G401.6 (cell line): ENCODE measurements around the gene FANCD2OS.
"Not testable (repeated sequence)": the region's sequence is repeated elsewhere in the genome, so short reads cannot be mapped to it uniquely, and the experiment has no call there.

ENCODE experiments used
- FAIRE-seq: peaks from 2 replicates; lab custom pipeline; 2012; peaks lifted over from hg19 to GRCh38; lab: Jason Lieb, UNC

The FANCD2OS gene

GRCh38 chr3:10108091-10108490, at the start of gene FANCD2OS:
Gene FANCD2OS (minus strand): TSS chr3:10108255. CDS start chr3:10104774, 3,481 bp downstream.
- no peak for FAIRE-seq

- no peak for FAIRE-seq
Measured at GRCh38 chr3:10157031-10157430, 49.0 kb upstream of the FANCD2OS start.

GRCh38 chr3:10155658-10156057, 47.6 kb upstream of the FANCD2OS start:
- FAIRE-seq, result no peak

GRCh38 chr3:10155123-10155472, 47.0 kb upstream of the FANCD2OS start:
- no peak for FAIRE-seq

DNA sequence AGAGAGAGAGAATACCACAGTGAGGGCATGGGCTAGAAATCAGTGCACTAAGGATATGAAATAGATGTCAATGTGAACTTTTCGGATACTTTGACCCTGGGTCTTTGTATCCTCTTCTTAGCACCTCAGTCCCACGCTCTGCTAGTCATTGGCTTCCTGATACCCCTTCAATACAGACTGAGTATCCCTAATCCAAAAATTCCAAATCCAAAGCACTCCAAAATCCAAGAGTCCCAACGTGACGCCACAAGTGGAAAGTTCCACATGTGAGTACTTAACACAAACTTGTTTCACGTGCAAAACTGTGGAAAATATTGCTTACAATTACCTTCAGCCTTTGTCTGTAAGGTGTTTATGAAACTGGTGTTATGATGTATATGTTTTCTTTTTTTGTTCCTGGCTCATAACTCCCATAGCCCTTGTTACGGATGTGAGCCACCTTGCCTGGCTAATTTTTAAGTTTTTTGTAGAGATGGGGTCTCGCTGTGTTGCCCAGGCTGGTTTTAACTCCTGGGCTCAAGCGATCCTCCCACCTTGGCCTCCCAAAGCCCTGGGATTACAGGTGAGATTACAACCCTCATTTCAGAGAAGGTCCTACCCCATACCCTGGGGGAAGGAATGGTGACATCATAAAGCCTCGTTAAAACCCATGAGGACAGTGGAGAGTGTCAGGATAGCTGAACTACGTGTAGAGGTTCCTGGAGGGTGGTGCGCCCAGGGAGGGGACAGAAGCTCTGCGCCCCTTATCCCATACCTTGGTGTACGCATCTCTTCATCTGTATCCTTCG, 46.5 kb upstream of the FANCD2OS start:
- FAIRE-seq, result no peak

GRCh38 chr3:10150987-10151386, 42.9 kb upstream of the FANCD2OS start:
- no peak for FAIRE-seq

DNA sequence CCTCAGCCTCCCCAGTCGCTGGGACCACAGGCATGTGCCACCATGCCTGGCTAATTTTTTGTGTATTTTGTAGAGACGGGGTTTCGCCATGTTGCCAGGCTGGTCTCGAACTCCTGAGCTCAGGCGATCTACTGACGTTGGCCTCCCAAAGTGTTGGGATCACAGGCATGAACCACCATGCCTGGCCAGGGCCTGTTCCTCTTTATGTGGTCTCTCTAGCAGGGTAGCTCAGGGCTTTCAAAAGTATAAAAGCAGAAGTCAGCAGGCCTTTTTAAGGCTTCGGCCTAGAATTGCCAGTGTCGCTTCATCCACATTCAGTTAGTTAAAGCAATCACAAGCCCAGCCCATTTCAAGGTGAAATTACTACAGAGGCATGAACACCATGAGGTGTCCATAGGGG, 41.2 kb upstream of the FANCD2OS start:
- FAIRE-seq, result no peak

GRCh38 chr3:10145685-10146084, 37.6 kb upstream of the FANCD2OS start:
- FAIRE-seq, result no peak

DNA sequence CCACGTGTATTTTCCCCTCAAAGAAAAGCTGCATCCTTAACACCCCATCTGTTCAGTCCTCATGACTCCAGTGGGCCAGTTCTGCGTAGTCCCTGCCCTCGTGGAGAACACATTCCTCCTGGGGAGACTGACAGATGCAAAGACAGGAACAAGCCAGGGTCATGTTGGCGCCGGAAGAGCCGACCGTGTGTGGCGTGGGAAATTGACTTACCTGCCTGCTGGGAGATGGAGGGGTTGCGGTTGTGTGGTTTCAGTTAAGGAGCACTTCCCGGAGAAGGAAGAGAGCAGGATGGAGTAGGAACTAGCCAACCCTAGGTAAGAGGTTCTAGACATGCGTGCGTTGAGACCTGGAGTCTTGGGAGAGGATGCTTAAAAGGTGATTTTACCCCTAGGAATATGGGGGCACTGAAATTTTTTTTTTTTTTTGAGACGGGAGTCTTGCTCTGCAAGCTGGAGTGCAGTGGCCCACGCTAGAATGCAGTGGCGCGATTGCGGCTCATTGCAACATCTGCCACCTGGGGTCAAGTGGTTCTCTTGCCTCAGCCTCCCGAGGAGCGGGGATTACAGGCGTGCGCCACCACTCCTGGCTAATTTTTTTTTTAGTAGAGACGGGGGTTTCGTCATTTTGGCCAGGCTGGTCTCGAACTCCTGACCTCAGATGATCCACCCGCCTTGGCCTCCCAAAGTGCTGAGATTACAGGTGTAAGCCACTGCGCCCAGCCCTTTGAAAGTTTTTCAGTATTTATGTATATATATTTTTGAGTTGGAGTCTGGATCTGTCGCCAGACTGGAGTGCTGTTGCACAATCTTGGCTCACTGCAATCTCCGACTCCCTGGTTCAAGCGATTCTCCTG, 34.9 kb upstream of the FANCD2OS start:
- FAIRE-seq, result no peak

- FAIRE-seq, result no peak
Measured at GRCh38 chr3:10140996-10141546, 33.0 kb upstream of the FANCD2OS start.

- FAIRE-seq, result no peak
Measured at GRCh38 chr3:10137178-10137577, 29.1 kb upstream of the FANCD2OS start.

- no peak for FAIRE-seq
Measured at GRCh38 chr3:10136426-10137005, 28.5 kb upstream of the FANCD2OS start.

DNA sequence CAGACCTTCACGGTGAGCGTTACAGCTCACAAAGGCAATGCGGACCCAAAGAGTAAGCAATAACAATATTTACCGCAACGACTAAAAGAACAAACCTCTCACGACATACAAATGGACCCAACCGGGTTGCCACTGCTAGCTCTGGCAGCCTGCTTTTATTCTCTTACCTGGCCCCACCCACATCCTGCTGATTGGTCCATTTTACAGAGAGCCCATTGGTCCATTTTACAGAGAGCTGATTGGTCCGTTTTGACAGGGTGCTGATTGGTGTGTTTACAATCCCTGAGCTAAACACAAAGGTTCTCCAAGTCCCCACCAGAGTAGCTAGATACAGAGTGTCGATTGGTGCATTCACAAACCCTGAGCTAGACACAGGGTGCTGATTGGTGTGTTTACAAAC, 27.8 kb upstream of the FANCD2OS start:
- not testable (repeated sequence) for FAIRE-seq

GRCh38 chr3:10122724-10123123, 14.7 kb upstream of the FANCD2OS start:
- no peak for FAIRE-seq

DNA sequence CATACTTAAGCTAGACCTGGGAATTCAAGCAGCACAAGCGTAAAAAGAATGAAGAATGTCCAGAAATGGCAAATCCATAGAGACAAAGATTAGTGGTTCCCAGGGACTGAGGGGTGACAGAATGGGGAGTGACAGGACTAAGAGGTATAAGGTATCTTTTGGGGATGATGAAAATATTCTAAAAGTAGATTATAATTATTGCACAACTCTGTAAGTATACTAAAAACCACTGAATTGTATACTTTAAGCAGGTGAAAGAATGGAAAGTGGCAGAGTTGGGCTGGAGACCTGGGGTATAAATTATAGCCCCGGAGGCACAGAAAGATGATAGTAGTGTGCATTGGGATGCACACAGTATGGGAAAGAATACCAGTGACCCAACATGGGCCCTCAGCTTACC, 13.0 kb upstream of the FANCD2OS start:
- FAIRE-seq, result no peak

DNA sequence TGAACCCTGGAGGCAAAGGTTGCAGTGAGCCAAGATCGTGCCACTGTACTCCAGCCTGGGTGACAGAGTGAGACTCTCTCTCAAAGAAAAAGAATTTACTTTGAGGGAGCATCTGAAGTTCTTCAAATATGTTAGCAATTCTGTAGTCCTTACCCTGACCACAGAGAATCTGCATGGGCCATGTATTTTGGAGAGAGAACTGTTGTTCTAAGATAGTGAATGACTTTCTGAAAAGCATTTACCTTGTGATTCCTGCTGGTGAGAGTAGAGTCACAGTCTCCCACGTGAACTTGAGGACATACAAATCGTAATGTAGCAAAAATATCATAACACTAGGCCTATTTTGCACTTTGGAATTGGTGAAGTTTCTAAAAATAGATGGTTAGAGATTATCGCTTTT, 11.3 kb upstream of the FANCD2OS start:
- FAIRE-seq, result no peak

DNA sequence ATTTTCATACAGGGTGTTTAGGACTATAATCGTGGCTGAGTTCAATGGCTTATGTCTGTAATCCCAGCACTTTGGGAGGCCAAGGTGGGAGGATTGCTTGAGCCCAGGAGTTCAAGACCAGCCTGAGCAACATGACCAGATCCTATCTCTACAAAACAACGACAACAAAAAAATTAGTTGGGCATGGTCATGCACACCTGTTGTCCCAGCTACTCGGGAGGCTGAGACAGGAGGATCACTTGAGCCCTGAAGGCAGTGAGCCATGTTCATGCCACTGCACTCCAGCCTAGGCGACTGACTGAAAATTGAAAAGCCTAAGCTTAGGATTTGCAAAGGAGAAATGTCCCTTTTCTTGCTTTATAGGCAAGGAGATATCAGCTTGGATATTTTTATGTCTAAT, 8.9 kb upstream of the FANCD2OS start:
- no peak for FAIRE-seq

GRCh38 chr3:10116138-10116460, 8.0 kb upstream of the FANCD2OS start:
- FAIRE-seq, result no peak

GRCh38 chr3:10115326-10116137, 7.5 kb upstream of the FANCD2OS start, which contains the start of gene BRK1:
Gene BRK1 (plus strand): TSS chr3:10115675. CDS start chr3:10115702, 27 bp downstream.
- FAIRE-seq, result peak; percentile 95

DNA sequence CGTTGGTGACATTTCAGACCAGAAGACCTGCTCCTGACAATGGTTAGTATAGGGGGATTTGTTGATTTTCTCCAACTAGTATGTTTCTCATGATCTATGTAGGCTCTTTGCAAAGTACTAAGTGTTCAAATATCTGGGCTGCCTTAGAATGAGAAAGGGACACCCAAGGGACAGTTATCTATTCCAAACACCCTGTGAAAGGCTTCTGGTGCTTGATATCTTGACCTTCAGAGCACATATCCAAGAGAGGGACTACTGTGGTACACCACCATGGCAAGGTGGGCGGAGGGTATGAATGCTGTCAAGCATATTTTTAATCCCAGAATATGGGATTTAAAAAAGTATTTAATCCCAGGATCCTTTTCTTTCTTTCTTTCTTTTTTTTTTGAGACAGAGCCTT, 1.1 kb downstream of the FANCD2OS start:
- FAIRE-seq, result no peak

DNA sequence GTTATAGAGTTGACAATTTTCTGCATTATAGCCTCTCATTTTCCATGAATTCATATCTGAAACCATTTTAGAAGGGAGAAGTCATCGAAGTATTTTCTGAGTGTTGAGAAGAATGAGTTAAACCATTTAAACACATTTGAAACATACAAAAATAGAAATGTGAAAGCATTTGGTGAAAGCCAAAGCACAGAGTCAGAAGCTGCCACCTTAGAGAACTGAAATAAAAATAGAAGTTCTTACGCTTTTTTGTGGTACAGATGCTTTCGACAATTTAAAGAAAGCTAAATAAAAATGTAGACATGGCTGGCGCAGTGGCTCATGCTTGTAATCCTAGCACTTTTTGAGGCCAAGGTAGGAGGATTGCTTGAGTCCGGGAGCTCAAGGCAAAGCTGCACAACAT, 9.0 kb downstream of the FANCD2OS start:
- FAIRE-seq, result no peak

- no peak for FAIRE-seq
Measured at GRCh38 chr3:10093678-10094077, 14.4 kb downstream of the FANCD2OS start.
